Measurements from ENCODE around the gene OSBPL3. TPM values are rescaled to one million over a fixed set of nuclear protein-coding genes. Genes with fewer than 3 reads are reported as not detected.

The OSBPL3 gene
- total RNA-seq, 1 experiment from 2014 or later = 11.6 TPM

DNA sequence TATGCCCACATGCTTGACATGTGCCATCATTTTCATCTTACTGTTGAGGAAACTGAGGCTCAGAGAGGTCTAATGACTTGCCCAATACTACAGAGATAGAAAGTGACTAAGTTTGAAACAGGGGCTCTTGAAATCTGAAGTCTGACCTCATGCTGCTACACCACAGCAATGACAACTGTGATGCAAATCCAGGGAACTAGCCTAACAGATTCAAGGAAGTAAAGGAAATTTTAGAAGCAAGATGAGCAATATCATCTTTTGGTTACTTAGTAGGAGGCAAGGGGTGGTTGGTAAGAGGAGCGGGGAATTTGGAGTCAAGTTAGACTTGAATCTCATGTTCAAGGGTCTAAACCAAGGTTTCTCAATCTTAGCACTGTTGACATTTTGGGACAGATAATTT, 26.3 kb upstream of the OSBPL3 start:
- POLR2A ChIA-PET (ENCODE audit: unreplicated experiment) = no interaction called here
- H3K36me3 ChIP-seq (ENCODE audit: low read depth, low read length) = no peaks in the 10 kb centered on the region
- CTCF ChIA-PET = no interaction called here
- ATAC-seq (no peak), DNase-seq (no peak)
- no peak overlapping the region for H3K9ac ChIP-seq (ENCODE audit: low read length)
- no peak overlapping the region for H3K4me2 ChIP-seq (ENCODE audit: low read length)
- no peaks in the 10 kb centered on the region for H3K9me3 ChIP-seq (ENCODE audit: low read length)
- no peak for TF ChIP-seq EZH2 (IDR thresholded peaks at IDR 0.05; ENCODE audit: low read length, unreplicated experiment)
- TF ChIP-seq, protein P1, sequence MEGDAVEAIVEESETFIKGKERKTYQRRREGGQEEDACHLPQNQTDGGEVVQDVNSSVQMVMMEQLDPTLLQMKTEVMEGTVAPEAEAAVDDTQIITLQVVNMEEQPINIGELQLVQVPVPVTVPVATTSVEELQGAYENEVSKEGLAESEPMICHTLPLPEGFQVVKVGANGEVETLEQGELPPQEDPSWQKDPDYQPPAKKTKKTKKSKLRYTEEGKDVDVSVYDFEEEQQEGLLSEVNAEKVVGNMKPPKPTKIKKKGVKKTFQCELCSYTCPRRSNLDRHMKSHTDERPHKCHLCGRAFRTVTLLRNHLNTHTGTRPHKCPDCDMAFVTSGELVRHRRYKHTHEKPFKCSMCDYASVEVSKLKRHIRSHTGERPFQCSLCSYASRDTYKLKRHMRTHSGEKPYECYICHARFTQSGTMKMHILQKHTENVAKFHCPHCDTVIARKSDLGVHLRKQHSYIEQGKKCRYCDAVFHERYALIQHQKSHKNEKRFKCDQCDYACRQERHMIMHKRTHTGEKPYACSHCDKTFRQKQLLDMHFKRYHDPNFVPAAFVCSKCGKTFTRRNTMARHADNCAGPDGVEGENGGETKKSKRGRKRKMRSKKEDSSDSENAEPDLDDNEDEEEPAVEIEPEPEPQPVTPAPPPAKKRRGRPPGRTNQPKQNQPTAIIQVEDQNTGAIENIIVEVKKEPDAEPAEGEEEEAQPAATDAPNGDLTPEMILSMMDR (conservative IDR thresholded peaks at IDR 0.05; ENCODE audit: low read depth, low read length) = no peak
- no peak overlapping the region for H3K4me3 ChIP-seq (ENCODE audit: low read length)
- no peak overlapping the region for H3K27ac ChIP-seq (ENCODE audit: low read length)
- no peaks in the 10 kb centered on the region for H3K4me1 ChIP-seq (ENCODE audit: insufficient read depth, low read length)
- H3K9me2 ChIP-seq (replicated peaks; ENCODE audit: low read length) = 0 out of 2 replicates have a peak, but pooled peaks cover 5% of the 10 kb centered on the region
- no TSS peak for BruUV-seq (replicated peaks)
- H2AFZ ChIP-seq (ENCODE audit: low read length) = no peak overlapping the region
- intact Hi-C loops (cut with micrococcal nuclease) = no loop called here
- H4K20me1 ChIP-seq (ENCODE audit: low read length) = no peaks in the 10 kb centered on the region
- H3K79me2 ChIP-seq (ENCODE audit: low read length) = no peaks in the 10 kb centered on the region
- no peaks in the 10 kb centered on the region for H3F3A ChIP-seq (ENCODE audit: low read length, unreplicated experiment)
- H3K27me3 ChIP-seq (ENCODE audit: low read length) = no peaks in the 10 kb centered on the region

DNA sequence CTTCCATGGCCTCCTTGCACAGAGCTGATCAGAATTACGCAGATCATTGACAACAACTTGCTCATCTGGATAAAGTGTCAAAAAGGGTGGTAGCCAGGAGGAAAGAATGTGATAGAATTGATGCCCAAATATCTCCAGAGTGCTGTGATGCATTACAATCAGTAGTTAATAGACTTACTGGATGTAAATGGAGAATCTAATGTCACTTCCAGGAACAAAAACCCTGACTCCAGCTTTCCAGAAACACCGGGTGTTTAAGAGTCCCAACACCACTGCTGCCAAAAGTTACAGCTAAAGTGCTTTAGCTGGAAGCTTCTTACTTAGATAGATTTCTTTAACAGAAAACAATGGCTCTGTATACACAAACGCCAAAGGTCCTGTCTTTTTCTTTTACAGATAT, 25.7 kb upstream of the OSBPL3 start:
- no peak overlapping the region for H2AFZ ChIP-seq (ENCODE audit: low read length)

DNA sequence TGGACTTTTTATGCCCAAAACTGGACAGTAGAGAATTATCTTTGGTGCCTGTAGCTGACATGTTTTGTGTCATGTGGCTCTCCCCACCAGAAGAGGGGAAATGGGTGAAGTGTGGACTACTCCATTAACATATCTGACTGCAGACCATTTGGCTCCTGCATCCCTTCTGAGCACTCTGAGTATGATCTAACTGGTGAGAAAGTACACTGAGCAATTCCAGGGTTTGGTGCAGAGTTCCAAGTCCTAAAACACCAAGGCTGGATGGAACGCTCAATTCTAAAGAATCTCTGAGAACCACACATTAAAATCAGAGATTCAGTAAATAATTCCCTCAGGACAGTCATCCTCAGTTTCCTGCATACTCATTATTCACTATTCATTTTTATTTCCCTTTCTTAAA, 22.8 kb upstream of the OSBPL3 start:
- no TSS peak for BruUV-seq (replicated peaks)
- ChIA-PET CTCF (no interaction called here), POLR2A (ENCODE audit: unreplicated experiment) (no interaction called here)
- Histone ChIP-seq H3K4me2 (ENCODE audit: low read length) (no peak overlapping the region), H3K9ac (ENCODE audit: low read length) (no peak overlapping the region), H3F3A (ENCODE audit: low read length, unreplicated experiment) (no peaks in the 10 kb centered on the region), H3K9me2 (replicated peaks; ENCODE audit: low read length) (0 out of 2 replicates have a peak, but pooled peaks cover 5% of the 10 kb centered on the region), H4K20me1 (ENCODE audit: low read length) (no peaks in the 10 kb centered on the region), H3K9me3 (ENCODE audit: low read length) (no peaks in the 10 kb centered on the region), H3K36me3 (ENCODE audit: low read depth, low read length) (no peaks in the 10 kb centered on the region), H3K79me2 (ENCODE audit: low read length) (no peaks in the 10 kb centered on the region), H3K4me1 (ENCODE audit: insufficient read depth, low read length) (no peaks in the 10 kb centered on the region), H3K4me3 (ENCODE audit: low read length) (no peak overlapping the region), H2AFZ (ENCODE audit: low read length) (no peak overlapping the region), H3K27ac (ENCODE audit: low read length) (no peak overlapping the region), H3K27me3 (ENCODE audit: low read length) (no peaks in the 10 kb centered on the region)
- DNase-seq (no peak), ATAC-seq (no peak)
- no peak for TF ChIP-seq EZH2phosphoT487 (IDR thresholded peaks at IDR 0.05; ENCODE audit: borderline replicate concordance, low read length)
- TF ChIP-seq EZH2 (IDR thresholded peaks at IDR 0.05; ENCODE audit: low read length, unreplicated experiment) = no peak
- TF ChIP-seq, protein P1 (conservative IDR thresholded peaks at IDR 0.05; ENCODE audit: low read depth, low read length) = no peak
- intact Hi-C loops (cut with micrococcal nuclease) = no loop called here

More for the DNA sequence above, 25.7 kb upstream of the OSBPL3 start:
- H3K9me3 ChIP-seq (ENCODE audit: low read length) = no peaks in the 10 kb centered on the region
- no peaks in the 10 kb centered on the region for H4K20me1 ChIP-seq (ENCODE audit: low read length)
- ChIA-PET POLR2A (ENCODE audit: unreplicated experiment) (no interaction called here), CTCF (interaction anchor here (0.7 kb wide), 1 partner anchor 111 kb away, joined by 7 read pairs; no protein-coding TSS in a partner anchor)
- intact Hi-C loops (cut with micrococcal nuclease) = no loop called here
- H3K4me3 ChIP-seq (ENCODE audit: low read length) = no peak overlapping the region
- H3K36me3 ChIP-seq (ENCODE audit: low read depth, low read length) = no peaks in the 10 kb centered on the region
- H3K9ac ChIP-seq (ENCODE audit: low read length) = no peak overlapping the region
- ATAC-seq = no peak
- no peaks in the 10 kb centered on the region for H3K79me2 ChIP-seq (ENCODE audit: low read length)
- no peaks in the 10 kb centered on the region for H3K4me1 ChIP-seq (ENCODE audit: insufficient read depth, low read length)
- no peak overlapping the region for H3K27ac ChIP-seq (ENCODE audit: low read length)
- TF ChIP-seq, protein P1 (conservative IDR thresholded peaks at IDR 0.05; ENCODE audit: low read depth, low read length) = no peak
- TF ChIP-seq EZH2phosphoT487 (IDR thresholded peaks at IDR 0.05; ENCODE audit: borderline replicate concordance, low read length) (no peak), EZH2 (IDR thresholded peaks at IDR 0.05; ENCODE audit: low read length, unreplicated experiment) (no peak)
- H3K9me2 ChIP-seq (replicated peaks; ENCODE audit: low read length) = 0 out of 2 replicates have a peak, but pooled peaks cover 5% of the 10 kb centered on the region
- DNase-seq = no peak
- no TSS peak for BruUV-seq (replicated peaks)
- H3F3A ChIP-seq (ENCODE audit: low read length, unreplicated experiment) = no peaks in the 10 kb centered on the region
- no peaks in the 10 kb centered on the region for H3K27me3 ChIP-seq (ENCODE audit: low read length)
- H3K4me2 ChIP-seq (ENCODE audit: low read length) = no peak overlapping the region
